Tibial nerve (tissue), 4 donors: ENCODE results near the gene ZAR1L.

Source experiments
- CTCF ChIP-seq, 5 experiments: fragments of 200-600 bp in 3 of 5; fragments of 450-650 bp in 2 of 5; sonication (generic) in 3 of 5; IDR thresholded peaks; one replicate each; pipeline ENCODE4 v1.5.1; 2016 to 2019; ENCODE audit warnings: antibody characterized with exemption in 5 of 5, mild to moderate bottlenecking in 3 of 5, moderate library complexity in 2 of 5
- EP300 ChIP-seq, 2 donors: sonication (generic); formaldehyde crosslinking; IDR thresholded peaks; one replicate each; pipeline ENCODE4 v1.6.1; 2017; ENCODE audit warnings: antibody characterized with exemption in 2 of 2, mild to moderate bottlenecking in 1 of 2
- POLR2A ChIP-seq, 2 donors: fragments of 450-650 bp; IDR thresholded peaks; one replicate each; pipeline ENCODE4 v1.6.1; 2017; ENCODE audit warnings: antibody characterized with exemption in 2 of 2, mild to moderate bottlenecking in 2 of 2, moderate library complexity in 2 of 2

GRCh38 chr13:32272021-32272683, 43.0 kb downstream of the ZAR1L start:
- TF ChIP-seq CTCF (IDR thresholded peaks at IDR 0.05) (no peak), POLR2A (IDR thresholded peaks at IDR 0.05) (no peak), EP300 (IDR thresholded peaks at IDR 0.05) (no peak)
